Stimulated activated naive CD4-positive, alpha-beta T cell treated with Interleukin-2 at 50 U/mL for 16 hours (primary cell): ENCODE results near the gene DAZ1.
"Not testable (repeated sequence)": the region's sequence is repeated elsewhere in the genome, so short reads cannot be mapped to it uniquely, and the experiment has no call there.

Source experiments
- DNase-seq: peaks from one replicate; lab custom pipeline; 2025; lab: John Stamatoyannopoulos, UW

Gene DAZ1

GRCh38 chrY:23198908-23199307, at the start of gene DAZ1:
Gene DAZ1, minus strand, starts transcription at chrY:23199008. Its CDS starts 208 bp downstream, at chrY:23198800.
- DNase-seq, result not testable (repeated sequence)

- not testable (repeated sequence) for DNase-seq
These were observed 20.4 kb upstream of the DAZ1 start, which contains the start of gene DAZ2 for GRCh38 chrY:23219233-23219632. Gene DAZ2, plus strand, starts transcription at chrY:23219533. Its CDS starts 208 bp downstream, at chrY:23219741.

GRCh38 chrY:23210681-23211080, 11.9 kb upstream of the DAZ1 start:
- DNase-seq, result not testable (repeated sequence)

GRCh38 chrY:23209802-23210495, 11.1 kb upstream of the DAZ1 start:
- DNase-seq, result not testable (repeated sequence)

- not testable (repeated sequence) for DNase-seq
These were observed 8.6 kb upstream of the DAZ1 start for GRCh38 chrY:23207455-23207854.
